K562 (cell line): ENCODE data around the gene NET1. TPM values are rescaled to one million over a fixed set of nuclear protein-coding genes. Genes with fewer than 3 reads are reported as not detected.

Experiments
- BRD4 ChIP-seq: fragments of 200-600 bp; sonication (generic); IDR thresholded peaks from 2 replicates; pipeline ENCODE4 v1.6.1; 2017; ENCODE audit warnings: inconsistent platforms
- CC2D1A ChIP-seq: fragments of 450-650 bp; IDR thresholded peaks from 2 replicates; pipeline ENCODE4 v1.6.1; 2017; ENCODE audit warnings: mild to moderate bottlenecking
- CREBBP ChIP-seq: IDR thresholded peaks from one replicate; pipeline ENCODE4 v1.6.1; 2012; ENCODE audit warnings: low read depth, mild to moderate bottlenecking, control low read depth, inconsistent platforms, low read length
- DPF2 ChIP-seq: fragments of 450-650 bp; IDR thresholded peaks from 2 replicates; pipeline ENCODE4 v1.6.1; 2016
- FOXM1 ChIP-seq, 2 experiments: fragments of 450-650 bp in 1 of 2; sonication (generic) in 1 of 2; formaldehyde crosslinking in 1 of 2; IDR thresholded peaks; 2 replicates each; pipeline versions ENCODE4 v1.6.1 to v1.9.0; 2017 to 2022; ENCODE audit warnings: low read depth in 2 of 2, mild to moderate bottlenecking in 2 of 2, missing genetic modification reagents in 1 of 2, moderate library complexity in 1 of 2
- GATAD2A ChIP-seq: fragments of 450-650 bp; IDR thresholded peaks from 2 replicates; pipeline ENCODE4 v1.6.1; 2017
- KDM5B ChIP-seq: fragments of 200-600 bp; sonication (generic); IDR thresholded peaks from 2 replicates; pipeline ENCODE4 v1.6.1; 2012; ENCODE audit warnings: low read depth, mild to moderate bottlenecking, moderate library complexity, low read length, control low read depth, inconsistent platforms; ENCODE audit not compliant: insufficient replicate concordance
- MYC ChIP-seq, 2 experiments: fragments of 250-450 bp in 1 of 2; sonication (Bioruptor Pico) in 1 of 2; IDR thresholded peaks; 2 replicates each; pipeline versions ENCODE4 v1.5.1 to v1.6.1; 2012 to 2021; ENCODE audit warnings: low read depth in 2 of 2, borderline replicate concordance in 1 of 2, improper control_type of control experiment in 1 of 2, low read length in 1 of 2, mild to moderate bottlenecking in 1 of 2, moderate library complexity in 1 of 2
- NR2C1 ChIP-seq, 2 experiments: fragments of 450-650 bp; IDR thresholded peaks; 2 replicates each; pipeline ENCODE4 v1.6.1; 2017; ENCODE audit warnings: mild to moderate bottlenecking in 2 of 2, antibody characterized with exemption in 1 of 2, inconsistent platforms in 1 of 2, missing compliant biosample characterization in 1 of 2, missing genetic modification characterization in 1 of 2
- SNIP1 ChIP-seq: fragments of 450-650 bp; IDR thresholded peaks from 2 replicates; pipeline ENCODE4 v1.7.1; 2017; ENCODE audit warnings: low read depth, mild to moderate bottlenecking
- SPI1 ChIP-seq: IDR thresholded peaks from 2 replicates; pipeline ENCODE4 v1.6.1; 2011; ENCODE audit warnings: low read depth, low read length, control low read depth, borderline replicate concordance
- TGIF2 ChIP-seq: sonication (generic); formaldehyde crosslinking; IDR thresholded peaks from 2 replicates; pipeline ENCODE4 v1.8.1; 2022; ENCODE audit warnings: mild to moderate bottlenecking, missing genetic modification reagents, moderate library complexity
- ZC3H4 ChIP-seq: sonication (generic); formaldehyde crosslinking; IDR thresholded peaks from 2 replicates; pipeline ENCODE4 v1.9.0; 2021; ENCODE audit warnings: missing genetic modification reagents, borderline replicate concordance
- ZNF76 ChIP-seq: fragments of 250-450 bp; sonication (Bioruptor Pico); IDR thresholded peaks from 2 replicates; pipeline ENCODE4 v1.4.0; 2020; ENCODE audit warnings: mild to moderate bottlenecking, moderate library complexity, borderline replicate concordance
- ZSCAN32 ChIP-seq: fragments of 450-650 bp; formaldehyde crosslinking; IDR thresholded peaks from 2 replicates; pipeline ENCODE4 v1.4.0; 2020; ENCODE audit warnings: mild to moderate bottlenecking, moderate library complexity
- polyA plus RNA-seq, 8 experiments: library from polyadenylated mRNA; depleted of rRNA in 4 of 8; stranded (reverse) in 5 of 8; unstranded in 3 of 8; fragments of >200 nt; fragmentation: Nextera tagmentation in 2 of 8; fragmentation: Illumina TruSeq in 1 of 8; extraction: Ambion mirVana in 2 of 8; extraction: Trizol in 1 of 8; gene quantifications; 2 replicates each; pipeline versions ENCODE4 v1.2.1 to v1.2.3, GENCODE V29; 2011 to 2014; ENCODE audit warnings: inconsistent platforms in 1 of 8, missing spikeins in 1 of 8
- total RNA-seq, 7 experiments: library from RNA; depleted of rRNA in 6 of 7; stranded (reverse); fragments of >200 nt in 6 of 7; fragmentation: Illumina TruSeq in 2 of 7; extraction: Trizol in 2 of 7; gene quantifications; 2 replicates each; pipeline versions ENCODE4 v1.2.1 to v1.2.3, GENCODE V29; 2011 to 2021; ENCODE audit warnings: low replicate concordance in 1 of 7
- TF ChIP-seq, protein P1 (sequence below), 2 experiments: IDR thresholded peaks in 1 of 2; conservative IDR thresholded peaks in 1 of 2; 2 replicates each; pipeline ENCODE4 v1.6.1; 2016; ENCODE audit warnings: low read depth in 2 of 2, mild to moderate bottlenecking in 1 of 2, missing compliant biosample characterization in 1 of 2, missing genetic modification characterization in 1 of 2, moderate library complexity in 1 of 2
- TF ChIP-seq, protein P2 (sequence below): fragments of 200-400 bp; formaldehyde crosslinking; IDR thresholded peaks from 2 replicates; pipeline ENCODE4 v1.6.1; 2017; ENCODE audit warnings: mild to moderate bottlenecking, low read depth, low read length, moderate library complexity
- TF ChIP-seq, protein P3 (sequence below): fragments of 450-650 bp; formaldehyde crosslinking; IDR thresholded peaks from 2 replicates; pipeline ENCODE4 v1.4.0; 2020; ENCODE audit warnings: mild to moderate bottlenecking

The NET1 gene
- total and polyA plus RNA-seq, 9 of the 15 experiments (the other 6 are each of a cell fraction or from before 2014, with no cell fraction given) = 47.4 to 258 (median 106) TPM

DNA sequence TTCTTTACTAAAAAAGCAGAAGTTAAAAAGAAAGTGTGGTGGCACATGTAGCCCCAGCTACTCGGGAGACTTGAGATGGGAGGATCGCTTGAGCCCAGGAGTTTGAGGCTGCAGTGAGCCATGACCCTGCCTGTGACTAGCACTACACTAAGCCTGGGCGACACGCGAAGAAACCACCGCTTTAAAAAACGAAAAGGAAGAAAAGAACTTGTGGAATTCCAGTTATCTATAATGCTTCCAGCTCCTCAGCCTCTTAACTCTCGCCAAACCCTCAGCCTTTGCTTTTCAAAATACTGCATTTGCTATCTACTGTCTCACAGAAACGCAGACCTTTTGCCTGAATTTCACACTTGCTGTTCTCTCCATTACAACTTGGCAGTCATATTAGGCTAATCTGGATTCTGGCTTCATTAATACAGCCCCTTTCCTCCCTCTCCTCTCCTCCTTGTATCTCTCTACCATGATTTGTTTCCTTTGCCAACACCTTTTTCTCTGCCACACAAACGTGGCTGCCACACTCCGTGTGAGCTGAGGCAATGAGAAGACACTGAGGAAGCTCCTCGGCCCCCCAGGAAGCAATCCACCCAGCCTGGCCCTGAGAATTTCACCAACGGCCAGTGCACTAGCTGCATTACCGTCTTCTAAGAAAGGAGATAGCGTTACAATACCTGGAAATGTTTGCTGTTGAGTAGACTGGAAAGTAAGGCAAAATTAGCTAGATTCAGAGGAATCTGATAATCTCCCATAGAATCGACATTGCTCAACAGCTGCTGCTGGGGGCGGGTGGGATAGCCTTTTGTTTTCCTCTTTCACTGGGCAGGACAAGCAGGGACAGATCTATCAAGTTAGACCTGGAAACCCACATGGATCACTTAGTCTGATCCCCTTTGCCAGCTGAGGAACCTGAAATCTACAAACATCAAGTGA is 49.8 kb downstream of the NET1 start (continued):
- TF ChIP-seq, protein P1, sequence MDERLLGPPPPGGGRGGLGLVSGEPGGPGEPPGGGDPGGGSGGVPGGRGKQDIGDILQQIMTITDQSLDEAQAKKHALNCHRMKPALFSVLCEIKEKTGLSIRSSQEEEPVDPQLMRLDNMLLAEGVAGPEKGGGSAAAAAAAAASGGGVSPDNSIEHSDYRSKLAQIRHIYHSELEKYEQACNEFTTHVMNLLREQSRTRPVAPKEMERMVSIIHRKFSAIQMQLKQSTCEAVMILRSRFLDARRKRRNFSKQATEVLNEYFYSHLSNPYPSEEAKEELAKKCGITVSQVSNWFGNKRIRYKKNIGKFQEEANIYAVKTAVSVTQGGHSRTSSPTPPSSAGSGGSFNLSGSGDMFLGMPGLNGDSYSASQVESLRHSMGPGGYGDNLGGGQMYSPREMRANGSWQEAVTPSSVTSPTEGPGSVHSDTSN (CRISPR knock-in tag; IDR thresholded peaks at IDR 0.05; ENCODE audit: low read depth) = no peak
- TF ChIP-seq, protein P1 (tag; conservative IDR thresholded peaks at IDR 0.05; ENCODE audit: low read depth) = no peak
- TF ChIP-seq SPI1 (no peak), TGIF2 (CRISPR knock-in tag) (no peak), GATAD2A (peak; percentile 18; the same call in 1 of the 2 replicates), KDM5B (peak; percentile 38), DPF2 (peak; percentile 84; the same call in 1 of the 2 replicates), SNIP1 (no peak), MYC (IDR thresholded peaks at IDR 0.05; ENCODE audit: low read depth, low read length) (peak; percentile 82; the same call in 1 of the 2 replicates), MYC (CRISPR knock-in tag; IDR thresholded peaks at IDR 0.05; ENCODE audit: borderline replicate concordance, low read depth) (peak; percentile 36; the same call in 1 of the 2 replicates), FOXM1 (IDR thresholded peaks at IDR 0.05; ENCODE audit: low read depth) (peak; percentile 39; the same call in 1 of the 2 replicates), FOXM1 (CRISPR knock-in tag; IDR thresholded peaks at IDR 0.05; ENCODE audit: low read depth) (no peak), CREBBP (no peak), NR2C1 (IDR thresholded peaks at IDR 0.05) (no peak), NR2C1 (tag; IDR thresholded peaks at IDR 0.05) (0 out of 2 replicates have a peak, but pooled peaks have one; percentile 44), ZSCAN32 (CRISPR knock-in tag) (peak; percentile 1; the same call in 1 of the 2 replicates), CC2D1A (peak; percentile 29; the same call in 1 of the 2 replicates), ZC3H4 (CRISPR knock-in tag) (no peak), BRD4 (no peak), ZNF76 (CRISPR knock-in tag) (no peak)
- TF ChIP-seq, protein P2, sequence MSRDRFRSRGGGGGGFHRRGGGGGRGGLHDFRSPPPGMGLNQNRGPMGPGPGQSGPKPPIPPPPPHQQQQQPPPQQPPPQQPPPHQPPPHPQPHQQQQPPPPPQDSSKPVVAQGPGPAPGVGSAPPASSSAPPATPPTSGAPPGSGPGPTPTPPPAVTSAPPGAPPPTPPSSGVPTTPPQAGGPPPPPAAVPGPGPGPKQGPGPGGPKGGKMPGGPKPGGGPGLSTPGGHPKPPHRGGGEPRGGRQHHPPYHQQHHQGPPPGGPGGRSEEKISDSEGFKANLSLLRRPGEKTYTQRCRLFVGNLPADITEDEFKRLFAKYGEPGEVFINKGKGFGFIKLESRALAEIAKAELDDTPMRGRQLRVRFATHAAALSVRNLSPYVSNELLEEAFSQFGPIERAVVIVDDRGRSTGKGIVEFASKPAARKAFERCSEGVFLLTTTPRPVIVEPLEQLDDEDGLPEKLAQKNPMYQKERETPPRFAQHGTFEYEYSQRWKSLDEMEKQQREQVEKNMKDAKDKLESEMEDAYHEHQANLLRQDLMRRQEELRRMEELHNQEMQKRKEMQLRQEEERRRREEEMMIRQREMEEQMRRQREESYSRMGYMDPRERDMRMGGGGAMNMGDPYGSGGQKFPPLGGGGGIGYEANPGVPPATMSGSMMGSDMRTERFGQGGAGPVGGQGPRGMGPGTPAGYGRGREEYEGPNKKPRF = no peak
- TF ChIP-seq, protein P3, sequence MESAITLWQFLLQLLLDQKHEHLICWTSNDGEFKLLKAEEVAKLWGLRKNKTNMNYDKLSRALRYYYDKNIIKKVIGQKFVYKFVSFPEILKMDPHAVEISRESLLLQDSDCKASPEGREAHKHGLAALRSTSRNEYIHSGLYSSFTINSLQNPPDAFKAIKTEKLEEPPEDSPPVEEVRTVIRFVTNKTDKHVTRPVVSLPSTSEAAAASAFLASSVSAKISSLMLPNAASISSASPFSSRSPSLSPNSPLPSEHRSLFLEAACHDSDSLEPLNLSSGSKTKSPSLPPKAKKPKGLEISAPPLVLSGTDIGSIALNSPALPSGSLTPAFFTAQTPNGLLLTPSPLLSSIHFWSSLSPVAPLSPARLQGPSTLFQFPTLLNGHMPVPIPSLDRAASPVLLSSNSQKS (CRISPR knock-in tag) = no peak
